Vagina (tissue), 2 donors: ENCODE data around the gene ME2. TPM values are rescaled to one million over a fixed set of nuclear protein-coding genes. Genes with fewer than 3 reads are reported as not detected.
"Not testable (repeated sequence)": the region's sequence is repeated elsewhere in the genome, so short reads cannot be mapped to it uniquely, and the experiment has no call there.

Experiments
- DNase-seq, 2 donors: peaks; one replicate each; pipeline ENCODE4 v3.0.0-alpha.2; 2017; ENCODE audit errors: extremely low spot score in 2 of 2
- H3K27ac ChIP-seq: fragments of 200-600 bp; sonication (generic); one replicate; pipeline ENCODE4 v1.5.1; 2019
- H3K27me3 ChIP-seq: fragments of 200-600 bp; sonication (generic); one replicate; pipeline ENCODE4 v1.5.1; 2019
- H3K36me3 ChIP-seq, 2 donors: fragments of 200-600 bp; sonication (generic); one replicate each; pipeline ENCODE4 v1.5.1; 2017 to 2019
- H3K4me1 ChIP-seq: fragments of 200-600 bp; sonication (generic); one replicate; pipeline ENCODE4 v1.5.1; 2019
- H3K4me3 ChIP-seq, 2 donors: fragments of 200-600 bp; sonication (generic); 1 replicate in 1 of 2; 2 replicates in 1 of 2; pipeline ENCODE4 v1.5.1; 2016 to 2019
- H3K9me3 ChIP-seq: fragments of 200-600 bp; sonication (generic); one replicate; pipeline ENCODE4 v1.5.1; 2019
- POLR2A ChIP-seq, 2 donors: fragments of 450-650 bp; IDR thresholded peaks; one replicate each; pipeline ENCODE4 v1.6.1; 2017; ENCODE audit warnings: antibody characterized with exemption in 2 of 2, mild to moderate bottlenecking in 2 of 2, moderate library complexity in 2 of 2
- POLR2AphosphoS5 ChIP-seq, 2 donors: sonication (generic); formaldehyde crosslinking; IDR thresholded peaks; one replicate each; pipeline ENCODE4 v1.9.0; 2017; ENCODE audit warnings: antibody characterized with exemption in 2 of 2, mild to moderate bottlenecking in 2 of 2, low read depth in 1 of 2; ENCODE audit not compliant: insufficient read depth in 1 of 2
- intact Hi-C: fragments of 100-400 bp; cut with DNase I; formaldehyde crosslinking; loops from one replicate; pipeline ENCODE4 v1.15.1; 2023
- total RNA-seq: library from RNA; depleted of rRNA; stranded (reverse); fragments of >200 nt; gene quantifications from one replicate; pipeline ENCODE4 v1.2.3, GENCODE V29; 2016
- TF ChIP-seq, protein P1 (sequence below), 3 experiments: fragments of 450-650 bp in 2 of 3; fragments of 200-600 bp in 1 of 3; sonication (generic) in 1 of 3; IDR thresholded peaks; one replicate each; pipeline ENCODE4 v1.5.1; 2017 to 2019; ENCODE audit warnings: antibody characterized with exemption in 3 of 3, mild to moderate bottlenecking in 2 of 3, moderate library complexity in 2 of 3

The ME2 gene
- total RNA-seq = 32.2 TPM

DNA sequence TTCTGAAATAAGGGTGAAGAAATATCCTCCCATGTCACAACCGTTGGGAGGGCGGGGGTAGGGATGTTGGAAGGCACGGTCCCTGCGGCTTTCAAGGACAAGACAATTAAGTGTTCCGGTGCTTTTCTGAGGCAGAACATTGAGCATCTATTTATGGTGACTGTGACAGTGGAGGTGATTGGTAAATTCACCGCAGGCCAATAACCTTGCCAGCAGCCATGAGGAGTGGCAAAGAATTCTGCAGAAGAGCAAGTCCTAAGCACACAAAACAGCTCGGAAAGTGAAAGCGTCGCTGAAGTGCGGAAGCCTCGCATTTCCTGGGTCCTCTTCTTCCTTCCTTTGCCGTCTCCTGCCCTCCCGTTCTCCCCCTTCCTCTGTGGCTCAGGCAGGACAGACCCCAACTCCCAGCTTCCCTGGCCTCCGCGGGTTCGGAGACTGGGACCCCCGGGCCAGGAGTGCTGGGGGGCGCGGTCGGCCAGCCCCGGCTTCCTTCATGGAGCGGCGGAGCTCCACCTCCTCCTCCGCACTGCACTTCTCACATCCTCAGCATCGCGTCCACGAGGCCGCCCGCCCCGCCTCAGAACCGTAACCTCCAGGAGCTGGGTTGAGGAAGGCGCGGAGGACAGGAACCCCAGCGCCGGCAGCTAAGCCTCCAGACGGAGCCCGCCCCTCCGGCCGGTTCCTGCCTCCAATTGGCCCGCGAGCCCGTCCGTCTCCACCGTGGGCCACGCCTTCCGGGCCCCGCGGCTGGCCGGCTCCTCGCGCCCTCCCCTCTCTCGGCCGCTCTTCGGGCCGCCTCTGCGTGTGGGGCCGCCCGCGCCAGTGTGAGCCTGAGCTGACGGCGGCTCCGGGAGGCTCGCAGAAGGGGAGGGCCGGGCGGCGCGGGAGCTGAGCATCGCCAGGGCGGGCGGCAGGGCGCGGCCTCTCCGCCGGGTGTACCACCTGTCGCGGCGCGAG lies at the start of gene ME2:
Gene ME2 (plus strand): TSS at position 774 of the 957 bp plus-strand sequence. CDS start 16,703 bp downstream, outside the sequence.
- intact Hi-C loops = no loop called here

DNA sequence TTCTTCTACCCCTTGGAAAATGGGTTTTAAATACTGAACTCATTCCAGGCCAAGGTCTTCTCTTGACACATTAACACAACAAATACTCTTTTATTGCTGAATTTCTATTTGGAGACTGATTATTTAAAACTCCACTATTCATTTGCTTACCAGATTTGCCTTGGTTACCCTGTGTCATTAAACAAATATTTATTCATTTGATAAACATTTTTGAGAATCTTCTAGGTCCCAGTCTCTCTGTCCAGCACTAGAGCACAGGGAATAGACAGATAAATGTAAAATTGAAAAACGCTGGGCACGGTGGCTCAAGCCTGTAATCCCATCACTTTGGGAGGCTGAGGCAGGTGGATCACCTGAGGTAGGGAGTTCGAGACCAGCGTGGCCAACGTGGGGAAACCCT lies 49.3 kb upstream of the ME2 start:
- DNase-seq = no peak
- no peaks in the 10 kb centered on the region for H3K36me3 ChIP-seq
- no peak overlapping the region for H3K27ac ChIP-seq
- H3K27me3 ChIP-seq = no peaks in the 10 kb centered on the region
- TF ChIP-seq, protein P1, sequence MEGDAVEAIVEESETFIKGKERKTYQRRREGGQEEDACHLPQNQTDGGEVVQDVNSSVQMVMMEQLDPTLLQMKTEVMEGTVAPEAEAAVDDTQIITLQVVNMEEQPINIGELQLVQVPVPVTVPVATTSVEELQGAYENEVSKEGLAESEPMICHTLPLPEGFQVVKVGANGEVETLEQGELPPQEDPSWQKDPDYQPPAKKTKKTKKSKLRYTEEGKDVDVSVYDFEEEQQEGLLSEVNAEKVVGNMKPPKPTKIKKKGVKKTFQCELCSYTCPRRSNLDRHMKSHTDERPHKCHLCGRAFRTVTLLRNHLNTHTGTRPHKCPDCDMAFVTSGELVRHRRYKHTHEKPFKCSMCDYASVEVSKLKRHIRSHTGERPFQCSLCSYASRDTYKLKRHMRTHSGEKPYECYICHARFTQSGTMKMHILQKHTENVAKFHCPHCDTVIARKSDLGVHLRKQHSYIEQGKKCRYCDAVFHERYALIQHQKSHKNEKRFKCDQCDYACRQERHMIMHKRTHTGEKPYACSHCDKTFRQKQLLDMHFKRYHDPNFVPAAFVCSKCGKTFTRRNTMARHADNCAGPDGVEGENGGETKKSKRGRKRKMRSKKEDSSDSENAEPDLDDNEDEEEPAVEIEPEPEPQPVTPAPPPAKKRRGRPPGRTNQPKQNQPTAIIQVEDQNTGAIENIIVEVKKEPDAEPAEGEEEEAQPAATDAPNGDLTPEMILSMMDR (IDR thresholded peaks at IDR 0.05) = no peak
- TF ChIP-seq POLR2AphosphoS5 (IDR thresholded peaks at IDR 0.05; ENCODE audit: insufficient read depth in 1 of 2, low read depth in 1 of 2) = no peak
- TF ChIP-seq POLR2A (IDR thresholded peaks at IDR 0.05) = no peak
- H3K9me3 ChIP-seq = no peaks in the 10 kb centered on the region
- H3K4me3 ChIP-seq = no peak overlapping the region
- no peaks in the 10 kb centered on the region for H3K4me1 ChIP-seq
- intact Hi-C loops = loop anchor here (10.0 kb wide), 1 partner anchor 225 kb away; no protein-coding TSS in a partner anchor

More for the DNA sequence above, at the start of gene ME2:
- Histone ChIP-seq H3K27ac (peak within 1 kb of the TSS; percentile 98), H3K4me1 (peaks cover 14% of the 10 kb centered on the region), H3K4me3 (peak within 1 kb of the TSS; percentile 83 to 86), H3K9me3 (no peaks in the 10 kb centered on the region), H3K27me3 (no peaks in the 10 kb centered on the region), H3K36me3 (no peaks in the 10 kb centered on the region)
- TF ChIP-seq, protein P1 (IDR thresholded peaks at IDR 0.05) = no peak
- TF ChIP-seq POLR2A (IDR thresholded peaks at IDR 0.05) (peak in 1 of 2 donors; percentile 79), POLR2AphosphoS5 (IDR thresholded peaks at IDR 0.05; ENCODE audit: insufficient read depth in 1 of 2, low read depth in 1 of 2) (peak; percentile 9 to 85)
- DNase-seq = peak in 1 of 2 donors; percentile 92

DNA sequence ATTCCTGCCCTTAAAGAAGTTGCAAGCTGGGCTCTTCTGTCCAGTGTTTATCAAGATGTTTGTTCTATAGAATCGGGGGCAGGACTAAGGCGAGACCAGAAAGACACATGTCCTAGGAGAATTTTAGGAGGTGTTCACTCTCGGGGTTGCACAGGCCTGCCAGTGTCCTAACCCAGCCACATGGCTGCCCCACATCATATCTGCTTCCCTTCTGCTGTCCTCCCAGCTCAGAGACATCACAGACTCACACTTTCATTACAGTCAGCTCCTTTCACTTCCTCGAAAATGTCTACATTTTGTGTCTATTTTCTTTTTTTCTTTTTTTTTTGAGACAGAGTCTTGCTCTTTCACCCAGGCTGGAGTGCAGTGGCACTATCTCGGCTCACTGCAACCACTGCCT lies 48.4 kb upstream of the ME2 start:
- TF ChIP-seq POLR2A (IDR thresholded peaks at IDR 0.05) (no peak), POLR2AphosphoS5 (IDR thresholded peaks at IDR 0.05; ENCODE audit: insufficient read depth in 1 of 2, low read depth in 1 of 2) (no peak)
- TF ChIP-seq, protein P1 (IDR thresholded peaks at IDR 0.05) = no peak
- DNase-seq = no peak
- Histone ChIP-seq H3K9me3 (no peaks in the 10 kb centered on the region), H3K4me3 (no peak overlapping the region), H3K4me1 (no peaks in the 10 kb centered on the region), H3K36me3 (no peaks in the 10 kb centered on the region), H3K27ac (no peak overlapping the region), H3K27me3 (no peaks in the 10 kb centered on the region)
- intact Hi-C loops = no loop called here

DNA sequence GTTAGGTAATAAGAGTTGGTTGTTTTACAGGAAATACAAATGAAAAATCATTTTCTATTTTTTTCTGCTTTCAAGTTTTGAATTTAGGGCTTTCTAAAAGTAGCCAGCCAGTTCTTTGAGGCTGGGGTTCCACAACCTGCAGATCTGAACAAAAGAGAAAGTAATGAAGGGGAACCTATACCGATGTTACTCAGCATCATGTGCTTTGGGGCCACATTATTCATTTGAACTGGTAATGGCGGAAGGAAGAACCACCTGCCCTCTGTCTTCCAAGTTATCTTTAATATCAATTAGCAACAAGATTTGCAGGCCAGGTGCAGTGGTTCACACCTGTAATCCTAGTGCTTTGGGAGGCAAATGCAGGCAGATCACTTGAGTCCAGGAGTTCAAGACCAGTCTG lies 46.2 kb upstream of the ME2 start:
- Histone ChIP-seq H3K4me1 (no peaks in the 10 kb centered on the region), H3K36me3 (no peaks in the 10 kb centered on the region), H3K9me3 (no peaks in the 10 kb centered on the region), H3K27me3 (no peaks in the 10 kb centered on the region), H3K27ac (no peak overlapping the region), H3K4me3 (no peak overlapping the region)
- DNase-seq = no peak
- TF ChIP-seq POLR2A (IDR thresholded peaks at IDR 0.05) (no peak), POLR2AphosphoS5 (IDR thresholded peaks at IDR 0.05; ENCODE audit: insufficient read depth in 1 of 2, low read depth in 1 of 2) (no peak)
- TF ChIP-seq, protein P1 (IDR thresholded peaks at IDR 0.05) = no peak
- intact Hi-C loops = no loop called here

DNA sequence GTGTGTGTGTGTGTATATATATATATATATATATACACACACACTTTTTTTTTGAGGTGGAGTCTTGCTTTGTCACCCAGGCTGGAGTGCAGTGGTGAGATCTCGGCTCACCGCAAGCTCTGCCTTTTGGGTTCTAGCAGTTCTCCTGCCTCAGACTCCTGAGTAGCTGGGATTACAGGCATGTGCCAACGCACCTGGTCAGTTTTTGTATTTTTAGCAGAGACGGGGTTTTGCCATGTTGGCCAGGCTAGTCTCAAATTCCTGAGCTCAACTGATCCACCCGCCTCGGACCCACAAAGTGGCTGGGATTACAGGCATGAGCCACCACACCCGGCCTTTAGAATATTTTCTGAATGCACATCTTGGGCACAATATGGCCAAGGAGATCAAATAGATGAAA lies 45.4 kb upstream of the ME2 start:
- H3K36me3 ChIP-seq, H3K4me1 ChIP-seq, H3K27me3 ChIP-seq, H3K4me3 ChIP-seq, H3K27ac ChIP-seq, H3K9me3 ChIP-seq, intact Hi-C loops, DNase-seq: not testable (repeated sequence)
